SU-DHL-6 (cell line): ENCODE data around the gene MATK.

Experiments used
- CTCF ChIP-seq: fragments of 200-600 bp; sonication (generic); IDR thresholded peaks from one replicate; pipeline ENCODE4 v1.5.1; 2017; ENCODE audit warnings: antibody characterized with exemption, mild to moderate bottlenecking, low read length, moderate library complexity; ENCODE audit not compliant: insufficient read depth, poor library complexity, severe bottlenecking
- EZH2phosphoT487 ChIP-seq: fragments of 200-600 bp; sonication (generic), shearing (Covaris generic); conservative IDR thresholded peaks from 2 replicates; pipeline ENCODE4 v1.6.1; 2018; ENCODE audit warnings: mild to moderate bottlenecking, antibody characterized with exemption, low read length, moderate library complexity, mixed read lengths

- TF ChIP-seq CTCF: no peak
- no peak for TF ChIP-seq EZH2phosphoT487
Measured at GRCh38 chr19:3780786-3781304, 5.3 kb downstream of the MATK start.
